Neural progenitor cell (in vitro differentiated cells): ENCODE data around the gene TPST2.

ENCODE experiments used
- CTCF ChIP-seq: fragments of 200-600 bp; sonication (generic); IDR thresholded peaks from 2 replicates; pipeline ENCODE4 v1.5.1; 2017; ENCODE audit warnings: antibody characterized with exemption, mild to moderate bottlenecking
- EZH2 ChIP-seq: fragments of 200-600 bp; sonication (generic); IDR thresholded peaks from 2 replicates; pipeline ENCODE4 v1.6.1; 2017; ENCODE audit warnings: antibody characterized with exemption, mild to moderate bottlenecking, moderate library complexity
- EZH2phosphoT487 ChIP-seq: fragments of 200-600 bp; sonication (generic); IDR thresholded peaks from 2 replicates; pipeline ENCODE4 v1.6.1; 2017; ENCODE audit warnings: antibody characterized with exemption

GRCh38 chr22:26588729-26589366, 1.1 kb downstream of the TPST2 start:
- TF ChIP-seq CTCF (no peak), EZH2phosphoT487 (no peak), EZH2 (no peak)
